ENCODE measurements around the gene EFTUD2.

GRCh38 chr17:44871556-44871955 is 27.7 kb downstream of the EFTUD2 start:
- no peak for TF ChIP-seq CTCF (IDR thresholded peaks at IDR 0.05)
- no peak for TF ChIP-seq POLR2A (IDR thresholded peaks at IDR 0.05)
